ENCODE measurements around the gene DGCR6L. TPM values are rescaled to one million over a fixed set of nuclear protein-coding genes. Genes with fewer than 3 reads are reported as not detected.

DGCR6L gene
- total and polyA plus RNA-seq, 2 donors (not counting 1 experiment from before 2014, with no cell fraction given), result 26.2 to 53.2 TPM

- H3K4me3 ChIP-seq (replicated peaks in 1 of 4; ENCODE audit: control extremely low read depth in 1 of 4, insufficient read depth in 1 of 4, low read depth in 3 of 4, low read length in 4 of 4), result no peak overlapping the region
- peaks cover 20% of the 10 kb centered on the region for H3K27me3 ChIP-seq (ENCODE audit: control insufficient read depth, insufficient read depth, low read length)
- no peaks in the 10 kb centered on the region for H3K79me2 ChIP-seq (ENCODE audit: control insufficient read depth, insufficient read depth, low read length)
- H4K20me1 ChIP-seq (ENCODE audit: control insufficient read depth, extremely low read depth, insufficient read depth, low read length), result no peaks in the 10 kb centered on the region
- TF ChIP-seq CTCF (conservative IDR thresholded peaks at IDR 0.05 in 1 of 2, IDR thresholded peaks at IDR 0.05 in 1 of 2; ENCODE audit: low read depth in 1 of 2, low read length in 2 of 2) (no peak), EZH2 (IDR thresholded peaks at IDR 0.05; ENCODE audit: low read length, missing control alignments) (no peak)
- peaks cover 2% of the 10 kb centered on the region for H3K4me1 ChIP-seq (ENCODE audit: control insufficient read depth, extremely low read depth, insufficient read depth, low read length)
- no peaks in the 10 kb centered on the region for H3K9me3 ChIP-seq (ENCODE audit: control insufficient read depth, insufficient read depth, low read depth, low read length)
- DNase-seq (ENCODE audit: low read depth in 2 of 2), result no peak
- no peak overlapping the region for H3K4me2 ChIP-seq (ENCODE audit: extremely low read depth, insufficient read depth, low read length)
- no peak overlapping the region for H3K9ac ChIP-seq (ENCODE audit: insufficient read depth, low read length)
- H2AFZ ChIP-seq (ENCODE audit: low read length), result no peak overlapping the region
- H3K36me3 ChIP-seq (ENCODE audit: control insufficient read depth, insufficient read depth, low read length), result no peaks in the 10 kb centered on the region
- H3K27ac ChIP-seq (ENCODE audit: insufficient read depth, low read length), result no peak overlapping the region
These were observed 24.4 kb downstream of the DGCR6L start for GRCh38 chr22:20295262-20296064.

GRCh38 chr22:20292673-20293232 is 27.1 kb downstream of the DGCR6L start:
- Histone ChIP-seq H3K4me1 (ENCODE audit: control insufficient read depth, extremely low read depth, insufficient read depth, low read length) (no peaks in the 10 kb centered on the region), H4K20me1 (ENCODE audit: control insufficient read depth, extremely low read depth, insufficient read depth, low read length) (no peaks in the 10 kb centered on the region), H3K9me3 (ENCODE audit: control insufficient read depth, insufficient read depth, low read depth, low read length) (no peaks in the 10 kb centered on the region), H3K27me3 (ENCODE audit: control insufficient read depth, insufficient read depth, low read length) (peaks cover 20% of the 10 kb centered on the region), H3K79me2 (ENCODE audit: control insufficient read depth, insufficient read depth, low read length) (no peaks in the 10 kb centered on the region), H3K9ac (ENCODE audit: insufficient read depth, low read length) (no peak overlapping the region), H3K36me3 (ENCODE audit: control insufficient read depth, insufficient read depth, low read length) (no peaks in the 10 kb centered on the region), H3K4me3 (replicated peaks in 1 of 4; ENCODE audit: control extremely low read depth in 1 of 4, insufficient read depth in 1 of 4, low read depth in 3 of 4, low read length in 4 of 4) (no peak overlapping the region), H2AFZ (ENCODE audit: low read length) (no peak overlapping the region), H3K27ac (ENCODE audit: insufficient read depth, low read length) (no peak overlapping the region), H3K4me2 (ENCODE audit: extremely low read depth, insufficient read depth, low read length) (no peak overlapping the region)
- TF ChIP-seq CTCF (conservative IDR thresholded peaks at IDR 0.05 in 1 of 2, IDR thresholded peaks at IDR 0.05 in 1 of 2; ENCODE audit: low read depth in 1 of 2, low read length in 2 of 2), result no peak
- TF ChIP-seq EZH2 (IDR thresholded peaks at IDR 0.05; ENCODE audit: low read length, missing control alignments), result no peak
- no peak for DNase-seq (ENCODE audit: low read depth in 2 of 2)

GRCh38 chr22:20292108-20292507 is 27.8 kb downstream of the DGCR6L start:
- Histone ChIP-seq H2AFZ (ENCODE audit: low read length) (no peak overlapping the region), H4K20me1 (ENCODE audit: control insufficient read depth, extremely low read depth, insufficient read depth, low read length) (no peaks in the 10 kb centered on the region), H3K27ac (ENCODE audit: insufficient read depth, low read length) (no peak overlapping the region), H3K4me2 (ENCODE audit: extremely low read depth, insufficient read depth, low read length) (no peak overlapping the region), H3K4me3 (replicated peaks in 1 of 4; ENCODE audit: control extremely low read depth in 1 of 4, insufficient read depth in 1 of 4, low read depth in 3 of 4, low read length in 4 of 4) (no peak overlapping the region), H3K4me1 (ENCODE audit: control insufficient read depth, extremely low read depth, insufficient read depth, low read length) (no peaks in the 10 kb centered on the region), H3K27me3 (ENCODE audit: control insufficient read depth, insufficient read depth, low read length) (peaks cover 14% of the 10 kb centered on the region), H3K9ac (ENCODE audit: insufficient read depth, low read length) (no peak overlapping the region), H3K9me3 (ENCODE audit: control insufficient read depth, insufficient read depth, low read depth, low read length) (no peaks in the 10 kb centered on the region), H3K79me2 (ENCODE audit: control insufficient read depth, insufficient read depth, low read length) (no peaks in the 10 kb centered on the region), H3K36me3 (ENCODE audit: control insufficient read depth, insufficient read depth, low read length) (no peaks in the 10 kb centered on the region)
- no peak for DNase-seq (ENCODE audit: low read depth in 2 of 2)
- TF ChIP-seq CTCF (conservative IDR thresholded peaks at IDR 0.05 in 1 of 2, IDR thresholded peaks at IDR 0.05 in 1 of 2; ENCODE audit: low read depth in 1 of 2, low read length in 2 of 2), result no peak
- no peak for TF ChIP-seq EZH2 (IDR thresholded peaks at IDR 0.05; ENCODE audit: low read length, missing control alignments)

All from fibroblast of lung (primary cell).